Endothelial cell of umbilical vein (primary cell): ENCODE results near the gene FAM43A. TPM values are rescaled to one million over a fixed set of nuclear protein-coding genes. Genes with fewer than 3 reads are reported as not detected.

Experiments
- BruUV-seq: library from RNA; stranded (reverse); fragments of 400-500 nt; replicated peaks from 2 replicates; lab custom pipeline; 2021; lab: Mats Ljungman, UMichigan
- CTCF ChIA-PET: fragments of 300-600, 350-600 bp; sonication (Branson Sonifier 250); formaldehyde crosslinking; loops from one replicate; lab custom pipeline; 2021; ENCODE audit warnings: antibody characterized with exemption, inconsistent platforms; lab: Charles Lee
- POLR2A ChIA-PET: fragments of 300-600, 350-600 bp; sonication (Branson Sonifier 250); formaldehyde crosslinking; loops from one replicate; lab custom pipeline; 2021; ENCODE audit warnings: antibody characterized with exemption, inconsistent platforms; lab: Charles Lee
- DNase-seq: peaks from one replicate; pipeline ENCODE4 v3.0.0-alpha.2; 2011; ENCODE audit warnings: low read depth, low spot score
- FAIRE-seq: peaks from 2 replicates; lab custom pipeline; 2011; peaks lifted over from hg19 to GRCh38; lab: Jason Lieb, UNC
- H2AFZ ChIP-seq: 2 replicates; pipeline ENCODE4 v1.6.0; 2012; ENCODE audit warnings: low read depth, low read length, control low read depth, inconsistent platforms
- H3K27ac ChIP-seq: 2 replicates; pipeline ENCODE4 v1.5.1; 2011; ENCODE audit warnings: low read depth, mild to moderate bottlenecking, control low read depth, low read length, moderate library complexity; ENCODE audit not compliant: insufficient read depth
- H3K27me3 ChIP-seq, 2 experiments: 2 replicates each; pipeline versions ENCODE4 v1.6.0 to v1.6.1; 2011; ENCODE audit warnings: low read length in 2 of 2, mixed read lengths in 1 of 2; ENCODE audit not compliant: control insufficient read depth in 2 of 2, insufficient read depth in 2 of 2
- H3K36me3 ChIP-seq, 2 experiments: 2 replicates in 1 of 2; 3 replicates in 1 of 2; pipeline ENCODE4 v1.5.1; 2011; ENCODE audit warnings: low read length in 2 of 2, mild to moderate bottlenecking in 1 of 2, moderate library complexity in 1 of 2; ENCODE audit not compliant: control insufficient read depth in 2 of 2, insufficient read depth in 2 of 2; ENCODE audit errors: extremely low read depth in 1 of 2
- H3K4me1 ChIP-seq: 3 replicates; pipeline ENCODE4 v1.5.1; 2011; ENCODE audit warnings: mild to moderate bottlenecking, low read length; ENCODE audit not compliant: control insufficient read depth, insufficient read depth; ENCODE audit errors: extremely low read depth
- H3K4me2 ChIP-seq: 2 replicates; pipeline ENCODE4 v1.6.1; 2011; ENCODE audit warnings: low read length, control low read depth, mixed read lengths; ENCODE audit not compliant: insufficient read depth
- H3K4me3 ChIP-seq, 3 experiments: fragments of 200-600 bp in 1 of 3; sonication (generic), shearing (Covaris generic) in 1 of 3; replicated peaks in 1 of 3; 2 replicates each; pipeline ENCODE4 v1.5.1; 2011 to 2016; ENCODE audit warnings: control low read depth in 3 of 3, low read length in 3 of 3, mild to moderate bottlenecking in 2 of 3, inconsistent platforms in 1 of 3, low read depth in 1 of 3, moderate library complexity in 1 of 3; ENCODE audit not compliant: insufficient read depth in 1 of 3
- H3K79me2 ChIP-seq: 2 replicates; pipeline ENCODE4 v1.6.0; 2012; ENCODE audit warnings: low read length, inconsistent platforms; ENCODE audit not compliant: control insufficient read depth, insufficient read depth
- H3K9ac ChIP-seq: replicated peaks from 2 replicates; pipeline ENCODE3; 2011; ENCODE audit warnings: low read length, control low read depth; ENCODE audit not compliant: insufficient read depth; ENCODE audit errors: extremely low read depth
- H3K9me1 ChIP-seq: replicated peaks from 3 replicates; pipeline ENCODE4 v1.6.0; 2011; ENCODE audit warnings: mild to moderate bottlenecking, low read length; ENCODE audit not compliant: control insufficient read depth, insufficient read depth; ENCODE audit errors: extremely low read depth
- H3K9me3 ChIP-seq: replicated peaks from 2 replicates; pipeline ENCODE4 v1.5.1; 2012; ENCODE audit warnings: low read length, inconsistent platforms; ENCODE audit not compliant: control insufficient read depth, insufficient read depth
- H4K20me1 ChIP-seq: replicated peaks from 2 replicates; pipeline ENCODE3; 2011; ENCODE audit warnings: mild to moderate bottlenecking, low read length; ENCODE audit not compliant: control insufficient read depth, insufficient read depth; ENCODE audit errors: extremely low read depth
- CTCF ChIP-seq, 2 donors: IDR thresholded peaks; 1 replicate in 1 of 2; 2 replicates in 1 of 2; pipeline ENCODE4 v1.5.1; 2011; ENCODE audit warnings: low read length in 2 of 2, mild to moderate bottlenecking in 2 of 2, moderate library complexity in 2 of 2, control low read depth in 1 of 2, inconsistent platforms in 1 of 2, low read depth in 1 of 2; ENCODE audit not compliant: insufficient read depth in 1 of 2; ENCODE audit errors: extremely low read depth in 1 of 2
- FOS ChIP-seq: IDR thresholded peaks from 2 replicates; pipeline ENCODE4 v1.6.1; 2011; ENCODE audit warnings: mild to moderate bottlenecking, low read length, moderate library complexity, borderline replicate concordance; ENCODE audit not compliant: insufficient read depth
- GATA2 ChIP-seq: IDR thresholded peaks from 2 replicates; pipeline ENCODE4 v1.7.0; 2011; ENCODE audit warnings: low read depth, mild to moderate bottlenecking, moderate library complexity, mixed read lengths, low read length; ENCODE audit not compliant: insufficient read length, insufficient read depth
- JUN ChIP-seq: IDR thresholded peaks from 2 replicates; pipeline ENCODE4 v1.6.1; 2011; ENCODE audit warnings: borderline replicate concordance, low read depth; ENCODE audit not compliant: insufficient read length, insufficient read depth
- MAX ChIP-seq: IDR thresholded peaks from 2 replicates; pipeline ENCODE4 v1.6.1; 2011; ENCODE audit not compliant: insufficient read depth, insufficient read length
- dilution Hi-C: fragments of 300-500 bp; cut with MboI; formaldehyde crosslinking; loops from one replicate; pipeline ENCODE4 v1.15.0; 2019; ENCODE audit warnings: low sequenced_read_pairs; ENCODE audit not compliant: extremely low pct_ligation_motif_present
- intact Hi-C: fragments of 100-400 bp; cut with micrococcal nuclease; formaldehyde crosslinking; loops from one replicate; pipeline ENCODE4 v1.10.0; 2022
- polyA plus RNA-seq, 4 experiments: library from polyadenylated mRNA; depleted of rRNA in 3 of 4; stranded (reverse) in 3 of 4; unstranded in 1 of 4; fragments of >200 nt; gene quantifications; 2 replicates each; pipeline versions ENCODE4 v1.2.1 to v1.2.3, GENCODE V29; 2011 to 2012; ENCODE audit warnings: missing spikeins in 1 of 4
- total RNA-seq: library from RNA; stranded (reverse); gene quantifications from 2 replicates; pipeline ENCODE4 v1.2.3, GENCODE V29; 2021

FAM43A gene
- total and polyA plus RNA-seq, 2 donors (not counting 3 experiments of a cell fraction or from before 2014, with no cell fraction given): 244 to 307 TPM

- CTCF ChIA-PET: no interaction called here
These were observed 45.9 kb downstream of the FAM43A start for GRCh38 chr3:194731506-194732073.

More at GRCh38 chr3:194731506-194732073, 45.9 kb downstream of the FAM43A start:
- no TSS peak for BruUV-seq
- Histone ChIP-seq H3K27me3 (no peaks in the 10 kb centered on the region), H3K9me1 (no peaks in the 10 kb centered on the region), H3K27ac (no peak overlapping the region), H3K4me1 (no peaks in the 10 kb centered on the region), H4K20me1 (no peaks in the 10 kb centered on the region), H2AFZ (no peak overlapping the region), H3K9ac (no peak overlapping the region), H3K79me2 (no peaks in the 10 kb centered on the region), H3K9me3 (no peaks in the 10 kb centered on the region), H3K36me3 (no peaks in the 10 kb centered on the region), H3K4me2 (no peak overlapping the region), H3K4me3 (no peak overlapping the region)
- dilution Hi-C loops (no loop called here), intact Hi-C loops (no loop called here)
- TF ChIP-seq MAX (no peak), GATA2 (no peak), CTCF (IDR thresholded peaks at IDR 0.05; ENCODE audit: extremely low read depth in 1 of 2, insufficient read depth in 1 of 2, low read depth in 1 of 2, low read length in 2 of 2) (no peak), FOS (no peak), JUN (no peak)
- POLR2A ChIA-PET: no interaction called here
- DNase-seq (no peak), FAIRE-seq (no peak)
